NAMALWA (cell line): ENCODE results near the gene YOD1.

Experiments used
- DNase-seq: peaks from one replicate; pipeline ENCODE4 v3.0.0-alpha.2; 2015; ENCODE audit warnings: low spot score

The YOD1 gene

DNA sequence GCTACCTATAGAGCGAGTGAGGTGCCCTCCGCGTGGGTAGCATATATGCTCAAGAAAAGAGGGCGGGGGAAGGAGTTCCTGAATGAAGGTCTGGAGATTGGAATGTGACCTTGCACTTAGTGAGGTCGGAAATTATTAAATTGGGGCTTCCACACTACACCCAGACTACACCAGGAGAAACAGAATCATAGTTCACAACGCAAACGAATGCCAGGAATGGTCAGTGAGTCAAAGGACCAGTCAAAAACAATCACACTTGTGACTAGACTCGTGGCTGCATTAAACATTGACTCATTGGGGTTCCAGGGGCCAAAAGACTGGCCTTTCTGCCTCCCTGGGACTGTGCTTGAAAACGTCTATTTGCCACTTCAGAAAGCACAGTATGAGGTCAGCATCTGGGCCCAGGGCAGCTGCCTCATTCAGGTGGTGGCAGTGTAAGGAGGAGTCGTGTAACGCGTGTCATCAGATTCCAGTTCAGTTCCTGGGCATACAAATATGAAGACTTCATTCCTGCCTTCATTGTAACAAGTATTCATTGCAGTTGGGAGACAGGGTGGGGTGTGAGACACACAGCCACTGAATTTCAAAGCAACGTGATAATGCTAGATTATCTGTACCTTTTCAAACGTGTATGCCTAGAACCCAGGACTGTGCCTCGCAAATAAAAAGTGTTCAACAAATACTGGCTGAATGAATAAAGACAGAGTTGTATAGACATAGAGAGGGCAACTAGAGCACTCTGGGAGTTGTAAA, at the start of gene YOD1:
Gene YOD1 (minus strand): TSS at position 18 of the 753 bp plus-strand sequence. CDS start 178 bp downstream, outside the sequence.
- peak; percentile 10 for DNase-seq

DNA sequence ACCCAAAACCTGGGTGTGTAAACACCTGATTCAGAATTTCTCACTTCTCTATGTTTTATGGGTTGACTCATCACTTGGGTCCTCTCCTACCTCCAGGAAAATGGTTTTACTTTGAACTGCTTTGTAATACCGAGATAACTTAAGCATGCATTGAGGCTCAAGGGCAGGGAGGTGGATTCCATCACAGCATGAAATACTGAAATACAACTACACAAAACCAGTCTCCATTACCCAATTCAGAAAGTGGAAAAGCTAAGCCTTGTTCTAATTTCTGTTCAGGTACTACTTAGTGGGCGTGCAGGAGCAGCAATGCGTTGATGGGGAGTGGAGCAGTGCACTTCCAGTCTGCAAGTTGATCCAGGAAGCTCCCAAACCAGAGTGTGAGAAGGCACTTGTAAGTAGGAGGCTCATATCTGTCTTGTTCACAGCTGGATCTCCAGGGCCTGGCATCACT, 46.9 kb upstream of the YOD1 start:
- DNase-seq = no peak

DNA sequence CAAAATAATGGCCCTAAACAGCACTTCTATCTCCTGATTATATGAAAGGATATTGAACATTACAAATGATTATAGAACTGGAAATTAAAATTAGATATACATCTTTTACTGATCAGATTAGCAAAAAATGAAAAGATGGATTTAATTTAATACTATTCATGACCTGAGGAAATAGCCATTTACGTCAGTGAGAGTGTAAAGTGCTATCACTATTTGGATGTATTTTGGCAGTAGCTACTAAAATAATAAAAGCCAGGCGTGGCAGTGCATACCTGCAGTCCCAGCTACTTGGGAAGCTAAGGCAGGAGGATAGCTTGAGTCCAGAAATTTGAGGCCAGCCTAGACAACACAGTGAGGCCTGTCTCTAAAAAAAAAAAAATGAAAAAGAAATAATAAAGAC, 42.9 kb upstream of the YOD1 start:
- no peak for DNase-seq

DNA sequence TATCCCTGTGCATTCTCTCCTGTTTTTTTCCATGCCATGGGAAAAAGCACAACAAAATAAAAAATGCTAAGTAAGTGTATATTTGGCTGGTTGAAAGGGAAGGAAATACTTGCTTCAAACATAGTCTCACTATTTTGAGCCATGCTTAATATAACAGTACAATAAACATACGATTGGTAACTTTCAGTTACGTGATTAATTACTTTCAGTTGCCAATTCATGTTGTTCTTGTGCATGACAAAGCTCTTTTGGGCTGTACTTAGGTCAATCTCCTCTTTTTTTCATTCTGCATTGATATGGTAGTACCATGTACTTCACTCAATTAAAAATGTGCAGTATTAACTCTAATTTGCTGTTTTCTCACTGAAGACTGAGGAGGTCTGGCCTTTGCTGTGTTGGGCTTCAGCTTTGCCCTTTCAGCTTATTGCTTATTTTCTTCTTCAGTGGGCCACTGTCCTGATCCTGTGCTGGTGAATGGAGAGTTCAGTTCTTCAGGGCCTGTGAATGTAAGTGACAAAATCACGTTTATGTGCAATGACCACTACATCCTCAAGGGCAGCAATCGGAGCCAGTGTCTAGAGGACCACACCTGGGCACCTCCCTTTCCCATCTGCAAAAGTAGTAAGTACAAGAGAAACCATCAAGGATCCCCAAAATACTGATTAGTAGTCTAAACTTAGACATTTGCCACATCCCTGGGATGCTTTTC, 40.3 kb upstream of the YOD1 start:
- DNase-seq = no peak

DNA sequence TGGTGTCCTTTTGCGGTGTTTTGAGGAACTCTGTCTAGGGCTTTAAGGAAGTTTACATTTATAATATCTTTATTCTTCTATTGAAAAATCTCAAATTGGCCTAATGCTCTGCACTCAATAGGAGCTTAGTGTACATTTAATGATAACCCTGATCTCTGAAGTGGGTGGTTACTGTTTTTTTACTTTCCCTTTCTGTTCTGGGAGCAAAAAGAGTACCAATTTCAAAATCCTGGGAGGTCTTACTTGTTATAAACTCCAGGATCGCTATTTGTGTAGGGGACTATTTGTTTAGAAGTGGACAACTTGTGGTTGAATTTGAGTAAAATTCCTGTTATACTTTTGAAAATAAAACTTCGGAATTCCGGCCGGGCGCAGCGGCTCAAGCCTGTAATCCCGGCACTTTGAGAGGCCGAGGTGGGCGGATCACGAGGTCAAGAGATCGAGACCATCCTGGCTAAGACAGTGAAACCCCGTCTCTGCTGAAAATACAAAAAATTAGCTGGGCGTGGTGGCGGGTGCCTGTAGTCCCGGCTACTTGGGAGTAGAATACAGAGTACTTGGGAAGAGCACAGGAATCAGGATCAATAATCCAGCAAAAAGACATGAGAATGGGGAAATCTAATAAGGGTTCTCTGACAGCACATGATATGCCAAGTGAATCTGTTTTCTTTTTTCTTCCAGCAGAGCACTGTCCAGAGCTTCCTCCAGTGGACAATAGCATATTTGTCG, 38.8 kb upstream of the YOD1 start:
- no peak for DNase-seq

DNA sequence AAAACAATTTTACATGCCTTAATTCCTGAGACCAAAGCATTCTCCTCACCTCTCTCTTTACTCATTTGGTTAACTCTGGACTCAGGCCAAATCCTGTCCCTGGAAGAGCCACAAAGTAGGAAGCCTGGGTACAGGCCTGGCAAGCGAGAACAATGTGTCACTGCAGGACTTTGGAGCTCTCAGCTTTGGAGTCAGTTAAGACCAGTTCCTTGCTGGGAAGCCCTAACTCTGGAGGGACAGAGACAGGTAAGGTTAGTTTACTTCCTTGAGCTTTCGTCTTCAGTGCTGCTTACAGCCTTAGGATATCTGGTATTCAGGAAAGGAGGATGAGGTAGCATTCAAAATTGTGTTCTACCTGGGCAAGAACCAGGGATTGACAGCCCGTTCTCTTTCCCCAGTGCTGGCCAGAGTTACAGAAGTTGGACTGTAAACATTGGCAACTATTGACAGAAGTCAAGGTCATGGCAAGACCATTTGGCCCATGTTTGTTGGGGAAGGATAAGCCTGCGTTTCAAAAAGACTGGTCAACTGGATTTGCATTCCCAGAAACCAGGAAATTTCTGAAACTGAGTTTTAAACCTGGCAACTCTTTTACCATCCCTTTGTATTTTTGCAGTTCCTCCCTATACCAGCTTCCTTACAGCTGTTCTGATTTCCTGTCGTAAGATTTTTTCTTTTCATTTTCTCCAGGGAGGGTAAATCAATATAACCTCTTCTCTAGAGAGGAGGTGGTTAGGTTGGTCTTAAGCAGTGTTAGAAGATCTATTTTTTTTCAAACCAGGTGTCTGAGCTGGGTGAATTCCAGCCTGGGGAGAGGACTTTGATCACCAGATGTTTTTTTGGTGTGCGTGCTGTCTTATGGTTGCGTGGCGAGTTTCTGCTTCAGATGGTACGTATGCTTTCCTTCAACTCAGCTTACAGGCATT, 38.0 kb upstream of the YOD1 start, which contains the start of gene C4BPB:
Gene C4BPB (plus strand): TSS at position 160 of the 926 bp plus-strand sequence. CDS start 672 bp downstream, at position 832.
- peak; percentile 8 for DNase-seq

DNA sequence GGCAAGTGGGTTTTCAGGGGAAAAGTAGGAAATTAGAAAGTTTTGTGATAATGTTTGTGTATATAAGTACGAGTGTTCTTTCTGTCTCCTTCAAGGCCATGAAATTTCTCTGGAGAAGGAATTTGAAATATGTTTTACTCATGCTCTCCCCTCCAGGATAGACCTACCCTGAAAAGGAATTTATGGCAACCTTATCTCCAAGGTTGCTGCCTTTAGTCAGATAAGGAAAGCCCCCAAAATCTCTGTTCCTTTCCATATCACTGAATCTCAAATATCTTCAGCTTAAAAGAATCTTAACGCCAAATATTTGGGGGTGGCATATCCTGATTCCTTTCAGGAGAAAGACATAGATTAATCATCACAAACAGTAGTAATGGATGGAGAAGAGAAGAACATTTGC, 37.2 kb upstream of the YOD1 start:
- DNase-seq = no peak

DNA sequence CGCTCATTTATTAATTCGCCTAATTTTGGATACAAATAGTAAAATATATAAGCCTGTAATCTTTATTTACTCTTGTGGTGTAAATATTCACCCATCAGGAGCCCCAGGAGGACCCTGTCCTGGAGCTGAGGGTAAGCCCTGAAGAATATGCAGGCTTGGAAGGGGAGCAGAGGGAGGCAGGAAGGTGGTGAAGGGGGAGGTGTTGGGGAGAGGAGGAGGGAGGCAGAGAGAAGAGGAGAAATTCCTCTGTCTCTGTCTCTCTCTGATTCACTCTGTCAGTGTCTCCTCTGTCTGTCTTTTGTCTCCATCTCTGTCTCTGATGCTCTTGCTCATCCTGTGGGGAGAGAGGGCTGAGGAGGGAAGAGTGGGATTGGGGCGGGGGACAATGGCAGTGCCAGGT, 34.9 kb upstream of the YOD1 start:
- no peak for DNase-seq

DNA sequence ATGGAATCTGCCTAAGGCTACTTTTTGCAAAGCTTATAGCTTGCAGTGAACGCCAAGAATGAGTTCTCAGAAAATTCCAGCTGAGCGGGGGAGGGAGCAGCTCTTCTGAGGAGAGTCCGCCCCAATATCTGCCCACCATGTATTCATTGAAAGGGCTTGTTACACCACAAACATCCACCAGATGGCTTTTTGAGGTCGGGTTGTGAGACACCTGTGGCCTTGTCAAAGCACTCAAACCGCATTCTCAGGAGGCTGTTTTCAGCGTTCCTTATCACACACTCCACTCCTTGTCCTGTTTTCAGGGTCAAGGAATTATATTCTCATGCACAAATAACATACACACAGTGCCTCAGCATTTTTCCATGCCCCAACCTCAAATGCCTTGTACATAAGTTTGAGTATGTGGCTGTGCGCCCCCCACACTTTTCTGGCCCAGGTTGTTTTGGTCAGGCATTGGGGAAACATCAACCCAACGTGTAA, 33.7 kb upstream of the YOD1 start:
- peak; percentile 86 for DNase-seq

DNA sequence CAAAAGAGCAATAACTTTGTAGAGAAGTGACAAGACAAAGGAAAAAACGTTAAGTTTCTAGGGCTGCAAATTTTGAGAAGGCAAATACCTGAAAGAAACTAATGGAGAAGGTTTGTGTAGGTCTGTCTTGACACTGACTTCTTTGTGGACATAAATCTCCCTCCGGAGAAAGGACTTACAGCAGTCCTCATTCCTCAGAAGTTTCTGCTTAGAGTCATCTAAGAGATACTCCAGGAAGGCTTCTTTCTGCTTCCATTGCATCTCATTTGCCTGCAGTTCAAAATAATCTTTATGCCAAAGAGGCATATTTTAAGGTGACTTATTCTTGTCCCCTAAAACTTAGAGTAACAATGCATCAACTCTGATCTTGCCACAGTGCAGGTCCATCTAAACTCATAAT, 33.2 kb upstream of the YOD1 start:
- no peak for DNase-seq

DNA sequence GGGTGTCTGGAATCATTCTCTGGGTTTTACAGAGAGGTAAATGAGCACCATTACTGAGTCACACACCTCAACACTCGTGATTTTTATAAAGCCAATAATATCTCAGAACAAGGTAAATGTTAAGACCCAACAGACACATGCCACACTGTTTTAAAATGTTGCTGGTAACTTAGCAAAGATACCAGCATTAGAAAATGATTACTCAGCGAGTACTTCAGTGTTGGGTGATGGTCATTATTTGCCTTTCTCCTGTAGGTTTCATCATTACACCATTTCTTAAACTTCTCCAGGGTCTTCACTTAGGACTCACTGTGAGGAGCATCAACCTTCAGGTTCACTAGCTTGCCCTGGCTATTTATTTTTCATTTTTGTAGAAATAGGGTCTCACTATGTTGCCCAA, 30.8 kb upstream of the YOD1 start:
- no peak for DNase-seq

DNA sequence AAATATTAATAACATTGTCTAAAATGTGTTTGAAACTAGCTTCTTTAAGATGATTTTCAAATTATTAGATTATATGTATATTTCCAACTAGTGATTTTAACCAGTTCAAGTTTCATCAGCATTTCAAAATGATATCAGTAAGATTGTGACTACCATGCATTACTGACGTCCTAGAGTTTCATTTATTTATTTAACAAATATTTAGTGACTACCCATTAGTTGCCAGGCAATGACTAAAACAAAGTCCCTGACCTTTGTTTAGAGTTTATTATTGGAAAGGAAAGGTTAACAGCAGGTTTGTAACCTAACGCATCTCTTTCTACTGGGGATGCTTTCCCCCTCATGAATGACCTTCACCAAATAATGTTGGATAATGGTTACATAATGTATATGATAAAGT, 30.1 kb upstream of the YOD1 start:
- DNase-seq = no peak

DNA sequence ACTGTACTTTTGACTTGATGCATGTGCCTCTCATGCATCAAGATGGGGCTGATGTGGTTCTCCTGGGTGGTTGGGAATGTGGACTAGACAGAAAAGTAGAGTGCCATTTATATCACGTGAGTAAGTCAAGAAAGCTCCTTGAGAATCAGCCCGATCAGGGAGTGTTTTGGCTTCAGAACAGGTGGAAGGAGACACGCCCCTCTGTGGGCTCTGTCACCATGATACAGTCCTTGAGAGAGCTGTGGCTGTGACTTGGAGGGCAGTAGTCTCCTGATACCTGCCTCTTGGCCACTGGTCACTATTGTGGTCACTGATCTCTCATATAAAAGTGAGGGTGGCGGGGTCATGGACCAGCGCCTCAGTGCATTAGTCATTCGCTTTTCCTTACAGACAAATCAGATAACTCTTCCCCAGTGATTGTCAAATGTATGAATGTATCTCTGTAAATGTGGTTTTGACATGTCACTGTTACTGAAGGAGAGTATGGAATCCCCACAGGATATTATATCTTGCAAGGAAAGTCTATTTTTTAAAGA, 28.8 kb upstream of the YOD1 start:
- no peak for DNase-seq

DNA sequence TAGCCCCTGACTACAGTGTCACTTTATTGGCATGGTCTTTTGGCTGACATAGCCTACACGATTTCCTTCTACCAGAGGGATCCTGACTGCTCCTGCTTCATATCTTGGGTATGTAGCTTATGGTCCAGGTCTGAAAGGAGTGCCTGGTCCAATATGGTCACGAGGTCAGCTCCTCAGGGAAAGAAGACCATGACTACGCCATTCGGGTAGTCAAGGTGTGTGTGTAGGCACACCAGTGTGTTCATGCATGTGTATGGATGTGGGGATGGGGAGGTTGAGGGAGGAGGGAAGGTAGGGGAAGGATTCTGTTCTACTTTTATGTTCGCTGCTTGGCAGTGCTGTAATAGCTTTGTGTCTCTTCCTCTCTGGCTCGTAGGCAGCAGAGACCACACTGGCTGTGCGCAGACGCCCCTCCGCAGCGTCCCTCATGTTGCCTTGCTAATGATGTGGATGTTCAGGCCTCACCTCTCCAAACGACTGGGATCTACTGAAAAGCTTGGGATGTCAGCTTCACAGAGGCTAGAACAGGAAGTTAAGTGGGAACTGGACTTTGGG, 27.6 kb upstream of the YOD1 start:
- no peak for DNase-seq

DNA sequence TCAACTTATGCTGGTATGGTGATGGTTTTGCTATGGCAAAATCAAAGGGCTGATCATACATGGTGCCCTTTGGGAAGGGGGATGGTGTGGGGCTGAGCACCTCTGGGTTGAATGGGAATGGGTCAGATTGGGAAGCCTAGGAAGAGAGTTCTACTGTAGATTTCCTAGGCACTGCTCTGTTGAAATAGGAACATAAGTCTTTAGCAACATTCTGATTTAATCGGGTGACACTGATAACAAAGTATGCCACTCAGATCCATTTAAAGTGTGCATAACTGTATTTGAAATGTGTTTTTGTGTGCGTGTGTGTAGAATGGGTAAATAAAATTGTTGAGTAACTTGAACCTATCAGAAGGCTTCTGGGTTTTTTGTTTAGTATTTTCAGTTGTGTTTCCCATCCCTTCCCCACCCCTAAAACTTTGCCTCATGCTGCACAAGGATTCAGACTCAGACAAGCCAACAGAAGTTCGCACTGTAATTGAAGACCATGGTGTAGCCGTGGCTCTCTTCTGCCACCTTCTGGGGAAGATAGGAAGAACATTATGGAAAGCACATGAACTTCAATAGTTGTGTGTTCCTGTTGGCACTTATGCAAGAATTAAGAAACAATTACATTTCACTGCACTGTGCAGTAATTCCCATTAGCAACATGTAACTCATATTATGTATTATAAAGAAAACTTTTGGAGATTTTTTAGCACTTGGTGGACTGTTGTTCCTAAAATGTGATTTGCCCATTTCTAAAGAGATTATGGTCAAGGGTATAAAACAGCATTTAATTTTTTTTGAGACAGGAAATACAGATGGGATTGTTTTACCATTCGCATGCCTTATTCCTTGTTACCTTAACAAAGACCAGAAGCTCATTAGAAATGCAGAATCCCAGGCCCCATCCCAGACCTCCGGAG, 26.7 kb upstream of the YOD1 start:
- DNase-seq = peak; percentile 88

DNA sequence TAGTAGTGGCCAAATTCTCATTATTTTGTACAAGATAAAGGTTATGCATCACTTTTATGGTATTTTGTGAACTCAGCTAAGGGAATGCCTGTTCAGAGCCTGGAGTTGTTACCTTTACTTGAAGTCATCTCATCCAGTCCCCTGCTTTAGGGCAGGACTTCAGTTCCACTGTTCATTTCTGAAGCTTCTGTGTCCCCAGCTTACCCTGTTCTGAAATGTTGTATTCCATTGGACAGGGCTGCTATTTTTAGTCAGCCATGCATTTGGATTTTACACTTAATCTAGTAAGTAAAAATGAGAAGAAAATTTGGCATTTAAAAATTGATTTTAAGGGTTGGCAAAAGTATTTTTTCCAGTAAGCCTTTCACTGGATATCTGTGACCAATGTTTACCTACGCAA, 26.0 kb upstream of the YOD1 start:
- DNase-seq = no peak

DNA sequence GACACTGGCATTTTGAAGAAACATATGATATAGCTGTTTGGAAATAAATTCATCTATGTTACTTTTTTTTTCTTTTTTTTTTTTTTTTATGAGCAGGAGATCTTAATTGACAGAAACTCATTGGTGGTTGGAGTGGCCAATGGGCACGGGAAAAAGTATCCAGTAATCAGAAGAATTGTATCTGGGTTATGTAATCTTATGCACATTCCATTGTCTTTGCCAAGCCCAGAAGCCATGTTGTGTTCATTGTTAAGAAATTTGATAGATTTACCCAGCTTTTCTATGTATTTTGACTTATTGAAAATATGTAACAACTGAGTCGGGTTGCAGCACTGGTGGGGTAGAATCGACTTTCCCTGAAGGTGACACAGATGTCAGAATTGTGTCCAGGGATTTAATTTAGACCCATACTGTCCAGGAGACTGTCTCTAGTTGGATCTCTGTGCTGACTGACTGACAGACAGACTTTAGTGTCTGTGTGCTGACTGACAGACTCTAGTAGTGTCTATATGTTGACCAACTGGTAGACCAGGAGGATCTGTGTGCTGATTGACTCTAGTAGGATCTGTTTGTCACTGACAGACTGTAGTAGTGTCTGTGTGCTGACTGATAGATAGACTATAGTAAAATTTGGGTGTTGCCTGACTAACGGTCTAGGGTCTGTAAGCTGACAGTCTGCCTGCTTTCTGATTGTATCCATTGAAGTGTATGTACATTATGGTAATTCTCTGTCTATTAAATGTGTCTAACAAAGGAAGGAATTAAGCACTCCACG, 25.4 kb upstream of the YOD1 start:
- no peak for DNase-seq

DNA sequence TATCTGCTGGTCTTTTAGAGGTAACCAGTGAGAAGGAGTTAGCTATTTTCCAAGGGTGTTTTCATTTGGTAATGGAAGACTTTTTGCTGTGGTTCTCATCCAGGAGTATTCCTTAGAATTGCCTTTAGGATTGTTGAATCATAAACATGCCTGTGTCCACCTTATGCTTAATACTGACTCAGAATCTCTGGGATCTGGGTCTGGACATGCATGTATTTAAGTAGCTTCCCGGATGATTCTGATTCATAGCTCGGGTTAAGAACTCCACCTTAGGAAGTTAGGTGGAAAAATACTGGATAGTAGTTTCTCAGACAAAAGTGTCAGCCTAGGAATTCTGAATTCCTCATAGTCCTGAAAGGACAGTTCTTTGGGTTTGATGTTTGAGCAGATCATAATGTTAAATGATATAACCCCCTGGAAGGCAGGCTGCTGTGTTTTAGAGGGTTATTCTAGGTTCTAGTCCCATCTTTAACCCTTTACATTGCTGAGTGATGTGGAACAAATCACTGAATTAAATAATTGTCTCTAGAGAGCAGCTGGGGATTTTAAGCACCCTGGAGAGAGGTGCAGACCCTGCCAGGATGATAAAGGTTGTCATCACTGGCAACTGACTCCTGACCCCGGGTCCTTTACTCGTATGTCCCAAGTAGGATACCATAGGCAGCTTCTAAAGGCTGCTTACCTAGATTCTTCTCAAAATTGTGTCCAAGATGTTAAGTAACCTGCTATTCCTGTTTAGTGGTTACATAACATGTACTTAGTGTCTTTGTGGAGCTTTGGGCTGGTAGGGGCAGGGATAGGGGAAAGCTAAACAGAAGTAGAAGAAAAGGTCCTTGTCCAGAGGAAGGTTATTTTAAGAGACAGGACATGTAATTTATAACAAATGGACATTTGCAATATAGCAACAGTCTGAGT, 23.2 kb upstream of the YOD1 start:
- DNase-seq = no peak
